NK-92 treated with Interleukin-12 subunit alpha and Interleukin-12 subunit beta, amount 100 ng/mL, for 24 hours (cell line): ENCODE results near the gene PPT1.

Experiments
- DNase-seq: peaks from one replicate; lab custom pipeline; 2025; lab: John Stamatoyannopoulos, UW

The PPT1 gene

DNA sequence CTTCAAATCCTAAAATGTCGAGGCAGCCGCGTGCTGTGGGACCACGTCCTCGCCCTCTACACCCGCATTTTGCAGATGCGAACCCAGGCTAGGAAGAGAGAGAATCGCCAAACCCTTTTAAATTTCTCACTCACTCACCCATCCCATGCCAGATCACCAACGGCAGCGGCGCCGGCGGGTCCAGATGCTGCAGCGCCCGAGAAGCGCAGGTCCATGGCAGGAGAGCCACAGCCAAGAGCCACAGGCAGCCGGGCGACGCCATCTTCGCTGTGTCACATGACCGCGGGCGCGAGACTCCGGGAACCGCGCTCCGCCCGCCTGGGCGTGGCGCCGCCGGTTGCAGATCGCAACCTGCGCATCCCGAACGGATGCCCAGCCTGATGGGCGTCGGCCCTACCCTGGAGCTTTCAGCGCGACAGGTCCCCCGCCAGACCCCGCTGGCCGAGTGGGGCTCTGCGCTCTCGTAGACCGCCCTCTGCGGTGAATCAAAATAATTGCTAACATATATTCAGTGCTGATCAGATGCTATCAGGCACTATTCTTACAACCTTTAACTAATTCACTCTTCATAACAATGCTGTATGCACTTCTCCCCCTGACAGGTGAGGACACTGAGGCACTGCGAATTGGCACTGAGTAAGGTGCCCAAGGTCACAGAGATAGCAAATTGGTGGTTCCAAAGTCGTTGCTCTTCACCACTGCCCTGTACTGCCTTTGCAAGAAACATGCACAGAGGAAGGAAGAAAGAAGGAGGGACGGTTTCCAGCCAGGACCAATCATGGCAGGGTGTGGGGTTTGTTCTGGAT is at the start of gene PPT1:
Gene PPT1, minus strand, starts transcription at position 276 of the 806 bp plus-strand sequence. Its CDS starts 14 bp downstream, at position 262.
- DNase-seq = peak; percentile 68

DNA sequence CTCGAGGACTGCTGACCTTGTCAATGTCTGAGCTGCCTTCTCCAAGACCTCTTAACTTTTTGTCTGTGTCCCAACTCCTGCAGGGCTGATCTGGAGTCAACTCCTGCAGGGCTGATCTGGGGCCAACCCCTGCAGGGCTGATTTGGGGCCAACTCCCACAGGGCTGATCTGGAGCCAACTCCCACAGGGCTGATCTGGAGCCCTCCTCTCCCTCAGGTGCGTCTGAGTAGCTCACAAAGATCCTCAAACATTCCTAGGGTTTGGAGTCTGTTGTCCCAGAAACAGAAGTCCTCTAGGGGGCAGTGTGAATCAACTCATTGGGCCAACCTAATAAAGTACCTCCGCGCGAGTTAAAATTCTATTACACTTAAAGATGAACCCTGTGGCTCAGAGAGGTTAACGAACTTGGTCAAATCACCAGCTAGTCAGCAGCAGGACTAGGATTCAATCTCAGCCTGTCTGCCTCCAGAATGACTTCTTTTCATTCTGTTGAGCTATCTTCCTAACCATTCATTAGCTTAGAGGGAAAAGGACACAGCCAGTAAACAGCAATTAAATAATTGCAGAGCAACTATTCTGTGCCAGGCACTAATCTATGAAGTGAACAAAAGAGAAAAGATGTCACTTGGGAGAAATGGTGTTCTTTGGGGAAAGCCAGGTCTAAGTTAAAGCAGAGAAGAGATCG is 47.0 kb upstream of the PPT1 start:
- peak; percentile 17 for DNase-seq

DNA sequence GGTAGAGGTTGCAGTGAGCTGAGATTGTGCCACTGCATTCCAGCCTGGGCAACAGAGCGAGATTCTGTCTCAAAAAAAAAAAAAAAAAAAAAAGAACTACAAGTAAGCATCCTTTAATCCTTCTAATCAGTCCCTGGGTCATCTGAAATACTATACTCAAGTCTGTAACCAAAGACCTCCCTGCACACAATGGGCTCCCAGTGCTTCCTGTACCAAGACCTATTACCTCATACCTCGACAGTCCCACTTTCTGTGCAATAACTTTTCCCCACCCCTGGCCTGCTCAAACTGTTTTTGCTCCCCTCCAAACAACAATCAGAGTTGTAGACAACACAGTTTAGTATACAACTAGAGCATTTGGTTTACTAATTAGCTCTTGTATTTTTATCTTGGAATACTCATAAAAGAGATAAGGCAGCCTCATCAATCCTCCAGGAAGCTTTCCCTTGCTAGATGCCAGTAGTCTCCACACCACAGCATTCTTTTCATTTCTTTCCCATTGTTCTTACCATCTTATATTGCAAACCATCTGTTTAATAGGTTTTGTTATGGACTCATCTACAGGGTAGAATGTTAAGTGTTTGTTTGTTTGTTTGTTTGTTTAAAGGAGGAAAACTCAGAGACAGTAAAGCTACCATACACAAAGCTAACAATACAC is 45.0 kb upstream of the PPT1 start:
- DNase-seq = no peak

DNA sequence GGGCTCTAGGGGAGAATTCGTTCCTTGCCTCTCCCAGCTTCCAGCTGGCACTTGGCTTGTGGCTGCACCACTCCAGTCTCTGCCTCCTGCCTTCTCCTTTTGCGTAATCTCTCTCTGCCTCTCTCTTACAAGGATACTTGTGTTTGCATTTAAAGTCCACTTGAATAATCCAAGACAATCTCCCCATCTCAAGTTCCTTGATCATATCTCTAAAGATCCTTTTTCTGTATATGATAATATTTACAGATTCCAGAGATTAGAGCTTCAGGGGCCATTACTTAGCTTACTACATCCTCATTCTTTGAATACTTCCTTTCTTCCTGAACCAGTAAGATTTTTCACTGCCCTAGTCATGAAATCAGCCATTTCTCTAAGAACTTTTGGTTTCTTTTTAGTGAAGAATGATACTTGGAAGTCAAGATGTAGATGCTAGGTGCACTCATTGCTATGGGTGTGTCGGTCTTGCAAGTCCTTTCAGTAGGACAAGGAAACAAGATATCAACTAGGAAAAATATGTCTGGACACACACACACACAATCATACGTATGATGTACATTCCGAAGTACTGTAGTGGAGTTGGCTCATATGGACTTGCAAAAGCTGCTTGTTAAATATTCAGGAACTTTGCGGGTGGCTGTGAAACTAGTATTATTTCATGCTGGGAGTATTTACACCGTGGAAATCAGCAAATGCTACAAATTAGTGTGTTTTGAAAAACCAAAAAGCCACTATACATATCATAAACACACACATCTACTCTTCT is 43.3 kb upstream of the PPT1 start:
- DNase-seq = no peak

DNA sequence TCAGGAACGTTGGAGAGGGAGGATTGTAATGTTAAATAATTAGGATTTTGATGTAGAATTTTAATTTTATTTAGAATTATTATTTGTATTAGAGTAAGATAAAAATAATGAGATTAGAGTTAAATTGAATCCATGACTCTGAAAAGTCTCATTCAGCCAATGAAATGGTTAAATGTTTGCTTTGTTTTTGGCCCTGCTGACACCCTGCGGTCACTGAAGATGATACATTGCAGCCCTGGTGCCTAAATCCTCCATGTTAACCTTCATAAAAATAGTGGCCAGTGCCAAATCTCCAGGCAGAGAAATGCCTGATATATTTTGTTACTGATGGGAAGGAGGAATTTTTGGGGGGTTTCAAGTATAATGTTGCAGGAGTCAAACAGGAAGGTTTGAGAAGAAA is 36.8 kb upstream of the PPT1 start:
- no peak for DNase-seq

DNA sequence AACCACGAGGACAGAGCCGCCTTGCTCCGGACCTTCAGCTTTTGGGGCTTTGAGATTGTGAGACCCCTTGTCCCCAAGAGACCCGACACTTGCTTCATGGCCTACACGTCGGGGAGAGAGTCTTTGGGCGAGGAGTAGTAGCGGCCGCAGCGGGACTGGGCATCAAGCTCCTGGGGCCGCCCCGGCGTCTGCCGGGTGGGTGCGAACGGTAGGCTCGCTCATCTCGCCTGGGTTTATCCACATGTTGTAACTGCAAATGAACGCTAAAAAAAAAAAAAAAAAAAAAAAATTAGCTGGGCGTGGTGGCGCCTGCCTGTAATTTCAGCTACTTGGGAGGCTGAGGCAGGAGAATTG is 36.2 kb upstream of the PPT1 start:
- no peak for DNase-seq

DNA sequence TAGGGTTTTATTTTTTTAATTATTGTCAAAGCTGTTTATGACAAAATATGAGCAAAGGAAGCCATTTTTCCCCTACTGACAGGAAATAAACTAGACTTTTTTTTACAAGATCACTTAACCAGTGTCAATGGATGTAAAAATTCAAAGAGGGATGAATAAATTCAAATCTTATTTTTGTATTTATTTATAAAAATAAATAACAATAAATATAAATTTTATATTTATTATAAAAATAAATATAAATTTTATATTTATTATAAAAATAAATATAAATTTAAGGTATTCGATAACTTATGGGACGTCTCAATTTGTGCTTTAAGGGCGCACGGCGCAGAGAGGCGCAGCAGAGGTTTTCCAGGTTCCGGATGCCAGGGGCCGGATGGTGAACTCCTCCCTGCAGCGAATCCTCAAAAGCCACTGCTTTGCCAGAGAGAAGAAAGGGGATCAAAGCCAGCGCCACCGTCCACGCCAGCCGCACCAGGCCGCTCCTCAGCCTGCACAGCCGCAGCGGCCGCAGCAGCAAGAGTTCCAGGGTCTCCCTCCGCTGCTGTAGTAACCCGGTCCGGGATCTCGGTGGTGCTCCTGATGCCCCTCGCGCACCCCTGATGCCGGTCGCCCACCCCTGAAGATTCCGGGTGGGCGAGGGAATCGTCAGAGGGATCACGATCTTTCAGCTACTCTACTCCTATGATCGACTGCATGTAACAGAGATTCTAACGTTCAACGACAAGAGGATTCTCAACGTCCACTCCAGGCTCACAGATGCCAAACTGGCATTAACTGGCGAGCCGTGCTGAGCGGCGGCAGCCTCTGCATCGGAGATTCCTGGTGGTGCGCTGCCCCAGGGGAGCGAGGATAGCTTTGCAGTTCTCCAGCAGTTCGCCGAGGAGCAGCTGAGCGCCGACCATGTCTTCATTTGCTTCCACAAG is 35.6 kb upstream of the PPT1 start:
- DNase-seq = no peak

DNA sequence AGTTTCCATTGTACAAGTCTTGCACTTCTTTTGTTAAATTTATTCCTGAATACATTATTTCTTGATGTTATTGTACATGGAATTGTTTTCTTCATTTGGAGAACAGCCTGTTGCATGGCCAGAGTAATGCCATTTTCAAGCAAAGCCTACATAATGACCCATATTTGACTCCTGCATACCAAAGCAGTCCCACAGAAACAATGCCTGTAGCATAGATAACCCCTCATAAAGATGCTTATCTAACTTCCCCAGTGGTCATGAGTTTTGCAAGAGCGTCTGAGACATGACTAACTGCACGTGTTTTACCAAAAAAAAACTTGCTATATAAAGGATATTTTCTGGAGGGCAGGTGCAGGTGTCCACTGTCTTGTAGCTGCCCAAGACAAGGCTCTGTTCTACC is 33.8 kb upstream of the PPT1 start:
- DNase-seq = no peak

DNA sequence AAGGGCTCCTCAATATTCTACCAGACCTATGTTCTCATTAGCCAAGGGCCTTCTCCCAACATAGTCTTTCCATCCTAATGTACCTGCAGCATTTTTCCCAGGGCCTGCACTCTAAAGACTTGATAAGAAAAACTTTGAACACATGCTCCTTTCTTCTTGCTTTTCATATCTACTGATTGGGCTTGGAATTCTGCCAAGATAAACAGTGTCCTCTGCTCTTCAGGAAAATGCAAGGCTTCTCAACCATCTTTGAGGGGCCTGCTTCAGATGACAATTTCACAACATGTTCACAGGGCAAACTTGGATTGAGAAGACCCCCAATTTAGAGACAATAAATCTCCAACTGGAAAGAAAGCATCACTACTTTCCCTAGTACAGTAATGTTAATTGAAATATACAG is 25.8 kb upstream of the PPT1 start:
- DNase-seq = no peak

DNA sequence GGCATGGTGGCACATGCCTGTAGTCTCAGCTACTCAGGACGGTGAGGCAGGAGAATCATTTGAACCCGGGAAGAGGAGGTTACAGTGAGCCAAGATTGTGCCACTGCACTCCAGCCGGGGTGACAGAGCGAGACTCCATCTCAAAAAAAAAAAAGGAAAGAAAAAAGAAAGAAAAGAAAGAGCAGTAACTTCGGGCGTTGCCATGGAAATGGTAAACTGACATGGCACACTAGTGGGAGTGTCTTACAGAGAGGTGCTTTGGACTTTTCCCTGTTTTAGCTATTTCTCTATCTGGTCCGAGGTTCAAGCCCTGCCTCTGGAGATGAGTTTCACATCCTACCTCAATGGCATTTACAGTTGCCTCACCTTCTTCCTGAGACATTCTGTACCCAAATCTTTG is 23.1 kb upstream of the PPT1 start:
- DNase-seq = no peak

DNA sequence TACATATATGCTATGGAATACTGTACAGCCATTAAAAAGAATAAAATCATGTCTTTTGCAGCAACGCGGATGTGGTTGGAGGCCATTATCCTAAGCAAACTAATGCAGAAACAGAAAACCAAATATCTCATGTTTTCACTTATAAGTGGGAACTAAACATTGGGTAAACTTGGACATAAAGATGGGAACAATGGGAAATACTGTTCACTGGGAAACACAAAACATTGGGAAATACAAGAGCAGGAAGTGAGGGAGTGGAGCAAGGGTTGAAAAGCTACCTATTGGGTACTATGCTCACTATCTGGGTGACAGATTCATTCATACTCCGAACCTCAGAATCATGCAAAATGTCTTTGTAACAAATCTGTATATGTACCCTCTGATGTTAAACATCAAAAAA is 17.3 kb upstream of the PPT1 start:
- no peak for DNase-seq

DNA sequence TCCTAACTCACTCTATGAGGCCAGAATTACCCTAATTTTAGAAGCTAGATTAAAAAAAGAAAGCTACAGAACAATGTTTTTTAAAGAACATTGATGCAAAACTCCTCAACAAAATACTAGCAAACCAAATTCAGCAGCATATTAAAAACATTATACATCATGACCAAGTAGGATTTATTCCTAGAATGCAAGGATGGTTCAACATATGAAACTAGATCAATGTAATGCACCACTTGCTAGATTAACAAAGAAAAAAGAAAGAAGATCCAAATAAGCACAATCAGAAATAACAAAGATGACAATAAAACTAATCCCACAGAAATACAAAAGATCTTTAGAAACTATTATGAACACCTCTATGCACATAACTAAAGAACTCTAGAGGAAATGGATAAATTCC is 13.3 kb upstream of the PPT1 start:
- DNase-seq = no peak

DNA sequence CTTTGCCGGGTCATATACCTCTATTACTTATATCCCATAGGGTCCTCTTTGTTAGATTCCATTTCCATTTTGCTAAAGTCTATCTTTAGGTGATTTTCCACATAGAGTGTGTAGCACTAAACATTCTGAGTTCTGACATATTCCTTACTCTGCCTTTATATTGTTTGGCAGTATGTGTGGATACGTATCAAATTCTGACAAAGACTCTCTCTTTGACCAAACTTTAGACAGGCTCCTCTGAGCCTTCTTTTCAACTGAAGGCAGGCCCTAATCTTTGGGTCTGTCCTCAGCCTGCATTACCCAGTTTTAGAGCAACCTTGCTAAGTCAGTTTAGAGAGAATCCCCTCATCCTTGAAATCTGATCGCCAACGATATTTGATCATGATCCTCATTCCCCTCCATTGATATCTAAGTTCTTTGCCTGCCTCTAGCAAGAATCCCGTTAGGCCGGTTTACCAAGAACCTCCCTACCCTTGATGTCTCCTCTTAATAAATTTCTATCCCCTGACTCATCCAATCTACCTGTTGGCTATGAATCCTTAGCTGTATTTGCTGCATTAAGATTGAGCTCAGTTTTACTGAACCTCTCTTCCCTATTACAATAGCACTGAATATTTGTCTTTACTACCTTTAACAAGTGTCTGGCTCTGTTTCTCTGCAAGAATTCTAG is 10.4 kb upstream of the PPT1 start:
- no peak for DNase-seq

DNA sequence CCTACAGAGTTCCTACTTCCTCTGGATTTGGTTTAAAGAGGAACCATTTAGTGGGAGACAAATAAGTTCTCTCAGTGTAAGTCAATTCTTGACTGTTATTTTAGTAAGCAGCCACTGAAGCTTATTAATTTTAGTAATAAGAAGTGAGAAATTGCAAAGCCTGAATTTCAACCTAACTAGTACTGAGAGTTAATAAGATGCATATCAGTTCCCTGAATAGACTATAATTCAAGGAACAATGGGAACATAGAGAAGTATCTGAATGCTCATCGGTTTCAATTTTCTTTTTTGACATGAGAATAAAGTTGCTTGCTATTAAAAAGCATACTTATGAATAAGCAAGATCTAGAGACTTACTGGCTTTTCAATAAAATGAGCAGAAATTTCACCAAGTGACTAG is 8.0 kb upstream of the PPT1 start:
- no peak for DNase-seq

DNA sequence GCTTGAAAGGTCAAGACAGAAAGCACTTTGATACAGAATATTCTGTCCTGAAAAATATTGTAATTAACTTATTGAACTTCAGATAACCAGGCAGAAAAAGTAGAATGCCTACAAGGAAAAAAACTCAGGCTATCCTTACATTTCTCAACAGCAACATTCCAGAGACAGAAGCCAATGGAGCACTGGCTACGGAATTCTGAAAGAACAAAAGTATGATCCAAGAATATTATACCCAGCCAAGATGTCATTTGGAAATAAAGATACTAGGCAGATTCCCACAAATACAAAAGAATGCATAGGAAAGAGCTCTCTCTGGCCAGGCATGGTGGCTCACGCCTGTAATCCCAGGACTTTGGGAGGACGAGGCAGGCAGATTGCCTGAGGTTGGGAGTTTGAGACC is 5.8 kb upstream of the PPT1 start:
- no peak for DNase-seq

DNA sequence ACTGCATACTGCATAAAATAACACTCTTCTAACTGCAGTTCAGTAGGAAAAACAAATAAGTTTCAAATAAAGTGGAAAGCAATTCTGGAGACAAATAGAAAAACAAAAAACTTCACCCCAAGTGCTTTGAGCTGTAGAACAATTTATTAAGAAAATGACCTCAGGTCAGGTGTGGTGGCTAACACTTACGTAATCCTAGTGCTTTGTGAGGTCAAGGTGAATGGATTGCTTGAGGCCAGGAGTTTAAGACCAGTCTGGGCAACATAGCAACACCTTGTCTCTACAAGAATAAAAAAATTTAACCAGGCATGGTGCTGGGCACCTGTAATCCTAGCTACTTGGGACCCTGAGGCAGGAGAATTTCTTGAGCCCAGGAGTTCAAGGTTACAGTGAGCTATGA is 5.0 kb upstream of the PPT1 start:
- DNase-seq = no peak

DNA sequence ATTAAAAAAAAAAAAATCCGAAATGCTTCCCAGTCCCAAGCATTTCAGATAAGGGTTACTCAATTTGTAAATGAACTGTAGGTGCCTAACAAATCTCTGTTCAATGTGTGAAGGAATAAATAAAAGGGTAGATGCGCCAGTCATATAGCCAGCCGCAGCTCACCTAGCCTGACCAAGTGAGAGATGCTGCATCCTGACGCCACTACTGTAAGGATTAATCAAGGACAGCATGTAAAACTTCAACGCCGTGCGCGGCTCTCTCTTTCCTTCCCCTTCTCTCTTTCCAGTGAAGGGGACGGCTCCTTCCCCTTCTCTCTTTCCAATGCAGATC is 441 bp downstream of the PPT1 start:
- DNase-seq = no peak

DNA sequence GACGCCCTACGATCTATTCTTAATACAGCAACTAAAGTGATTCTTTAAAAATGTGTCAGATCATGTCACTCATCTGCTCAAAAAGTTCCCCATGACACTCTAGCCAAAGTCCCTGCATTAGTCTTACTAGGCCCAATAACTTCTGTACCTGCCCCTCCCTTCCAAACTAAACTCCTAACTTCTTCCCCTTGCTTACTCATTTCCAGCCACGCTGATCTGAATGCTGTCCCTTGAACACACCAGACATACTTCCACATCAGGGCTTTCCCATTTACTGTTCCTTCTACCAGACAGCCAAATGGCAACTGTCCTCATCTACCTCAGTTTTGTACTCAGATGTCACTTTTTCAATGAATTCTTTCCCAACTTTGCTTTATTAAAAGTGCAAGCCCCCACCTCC is 1.2 kb downstream of the PPT1 start:
- DNase-seq = no peak

DNA sequence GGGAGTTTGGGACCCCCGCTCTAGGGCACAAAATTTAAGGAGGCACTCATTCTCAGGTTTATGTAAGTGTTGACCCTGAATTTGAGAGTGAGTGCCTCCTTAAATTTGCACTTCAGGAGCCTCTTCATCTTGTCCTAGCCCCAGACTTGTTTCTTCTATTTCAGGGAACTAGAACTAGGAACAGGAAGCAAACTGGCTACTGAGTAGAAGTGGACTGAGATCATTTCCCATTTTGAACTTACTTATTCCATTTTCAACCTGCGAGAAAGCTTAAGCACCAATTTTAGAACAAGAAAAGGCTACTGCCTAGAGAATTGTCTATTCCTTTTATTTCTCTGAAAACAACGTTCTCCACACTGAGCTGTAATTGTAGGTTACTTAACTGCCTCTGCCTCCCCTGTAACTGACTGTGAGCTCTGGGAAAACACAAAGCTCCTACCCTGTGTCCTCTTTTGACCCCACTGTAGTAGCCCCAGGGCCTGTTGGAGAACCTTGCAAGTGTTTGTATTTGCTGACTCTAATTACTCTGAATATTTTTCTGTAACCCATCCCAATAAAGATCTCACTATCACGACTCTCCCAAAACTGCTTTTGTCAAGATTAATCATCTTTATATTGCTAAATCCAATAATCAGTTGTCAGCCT is 2.5 kb downstream of the PPT1 start:
- DNase-seq = no peak
